Measurements from ENCODE around the gene TRAF2.

TRAF2 gene

GRCh38 chr9:136925414-136926153, 39.3 kb downstream of the TRAF2 start:
- no peaks in the 10 kb centered on the region for H3K27me3 ChIP-seq (ENCODE audit: insufficient read depth, low read depth, severe bottlenecking)
- no peaks in the 10 kb centered on the region for H3K9me3 ChIP-seq (ENCODE audit: severe bottlenecking)
- no peak for DNase-seq
- H3K4me3 ChIP-seq (ENCODE audit: low read depth, low read length): no peak overlapping the region
- no peak overlapping the region for H3K27ac ChIP-seq
- peak; percentile 20; the same call in 1 of the 2 replicates for TF ChIP-seq CTCF (IDR thresholded peaks at IDR 0.05; ENCODE audit: low read depth, low read length)
- H3K36me3 ChIP-seq: peaks cover 44% of the 10 kb centered on the region

- peaks cover 41% of the 10 kb centered on the region for H3K36me3 ChIP-seq
- no peak for DNase-seq
- H3K27me3 ChIP-seq (ENCODE audit: insufficient read depth, low read depth, severe bottlenecking): no peaks in the 10 kb centered on the region
- no peak overlapping the region for H3K27ac ChIP-seq
- TF ChIP-seq CTCF (IDR thresholded peaks at IDR 0.05; ENCODE audit: low read depth, low read length): 0 out of 2 replicates have a peak, but pooled peaks have one; percentile 8
- H3K9me3 ChIP-seq (ENCODE audit: severe bottlenecking): no peaks in the 10 kb centered on the region
- no peak overlapping the region for H3K4me3 ChIP-seq (ENCODE audit: low read depth, low read length)
Observed at GRCh38 chr9:136926154-136926704, 39.9 kb downstream of the TRAF2 start.

- Histone ChIP-seq H3K27ac (no peak overlapping the region), H3K9me3 (ENCODE audit: severe bottlenecking) (no peaks in the 10 kb centered on the region), H3K27me3 (ENCODE audit: insufficient read depth, low read depth, severe bottlenecking) (no peaks in the 10 kb centered on the region), H3K36me3 (peaks cover 39% of the 10 kb centered on the region), H3K4me3 (ENCODE audit: low read depth, low read length) (no peak overlapping the region)
- no peak for DNase-seq
- TF ChIP-seq CTCF (IDR thresholded peaks at IDR 0.05; ENCODE audit: low read depth, low read length): no peak
Observed at GRCh38 chr9:136926749-136927148, 40.4 kb downstream of the TRAF2 start.

GRCh38 chr9:136927343-136928271, 41.3 kb downstream of the TRAF2 start:
- H3K27ac ChIP-seq: no peak overlapping the region
- H3K9me3 ChIP-seq (ENCODE audit: severe bottlenecking): no peaks in the 10 kb centered on the region
- no peak for DNase-seq
- no peaks in the 10 kb centered on the region for H3K27me3 ChIP-seq (ENCODE audit: insufficient read depth, low read depth, severe bottlenecking)
- no peak for TF ChIP-seq CTCF (IDR thresholded peaks at IDR 0.05; ENCODE audit: low read depth, low read length)
- H3K36me3 ChIP-seq: peaks cover 35% of the 10 kb centered on the region
- no peak overlapping the region for H3K4me3 ChIP-seq (ENCODE audit: low read depth, low read length)

- no peak overlapping the region for H3K4me3 ChIP-seq (ENCODE audit: low read depth, low read length)
- no peaks in the 10 kb centered on the region for H3K27me3 ChIP-seq (ENCODE audit: insufficient read depth, low read depth, severe bottlenecking)
- H3K36me3 ChIP-seq: peaks cover 40% of the 10 kb centered on the region
- DNase-seq: no peak
- H3K9me3 ChIP-seq (ENCODE audit: severe bottlenecking): no peaks in the 10 kb centered on the region
- no peak for TF ChIP-seq CTCF (IDR thresholded peaks at IDR 0.05; ENCODE audit: low read depth, low read length)
- no peak overlapping the region for H3K27ac ChIP-seq
Observed at GRCh38 chr9:136928591-136928990, 42.3 kb downstream of the TRAF2 start.

Measured in WERI-Rb-1 (cell line).